Activated B cell treated with CpG ODN at 0.5 μM for 24 hours (primary cell): Measurements from ENCODE around the gene IFITM5. TPM values are rescaled to one million over a fixed set of nuclear protein-coding genes. Genes with fewer than 3 reads are reported as not detected.
"Not testable (repeated sequence)": the region's sequence is repeated elsewhere in the genome, so short reads cannot be mapped to it uniquely, and the experiment has no call there.

ENCODE experiments used
- ATAC-seq: fragments of 200-7000 bp; cut with Tn5 transposase; one replicate; pipeline ENCODE4 v1.10.0; 2021; ENCODE audit warnings: low read depth, mild to moderate bottlenecking, moderate library complexity
- CTCF ChIA-PET: fragments of 350-600 bp; sonication (Branson Sonifier 250); formaldehyde crosslinking; loops from one replicate; lab custom pipeline; 2021; ENCODE audit warnings: antibody characterized with exemption; lab: Charles Lee
- POLR2A ChIA-PET: fragments of 350-600 bp; sonication (Branson Sonifier 250); formaldehyde crosslinking; loops from one replicate; lab custom pipeline; 2021; ENCODE audit warnings: antibody characterized with exemption; lab: Charles Lee
- DNase-seq: peaks from one replicate; pipeline ENCODE4 v3.0.0; 2022
- H3K27ac Mint-ChIP-seq: one replicate; pipeline ENCODE4 v1.8.0; 2020; ENCODE audit warnings: mixed read lengths
- H3K27me3 Mint-ChIP-seq: one replicate; pipeline ENCODE4 v1.8.0; 2021; ENCODE audit warnings: mixed read lengths
- H3K36me3 Mint-ChIP-seq: one replicate; pipeline ENCODE4 v1.8.0; 2021; ENCODE audit warnings: low read depth, mixed read lengths
- H3K4me1 Mint-ChIP-seq: one replicate; pipeline ENCODE4 v1.8.0; 2021; ENCODE audit warnings: mixed read lengths
- H3K4me3 Mint-ChIP-seq: one replicate; pipeline ENCODE4 v1.8.0; 2020; ENCODE audit warnings: mild to moderate bottlenecking, mixed read lengths
- H3K9me3 Mint-ChIP-seq: one replicate; pipeline ENCODE4 v1.8.0; 2020; ENCODE audit warnings: mixed read lengths
- intact Hi-C: fragments of 100-400 bp; cut with micrococcal nuclease; formaldehyde crosslinking; loops from one replicate; pipeline ENCODE4 v1.15.1; 2024
- total RNA-seq: library from RNA; stranded (reverse); gene quantifications from 2 replicates; pipeline ENCODE4 v1.2.3, GENCODE V29; 2022
- TF ChIP-seq, protein P1 (sequence below): fragments of 200-600 bp; IDR thresholded peaks from one replicate; pipeline ENCODE4 v1.8.0; 2022; ENCODE audit warnings: antibody characterized with exemption, mild to moderate bottlenecking

IFITM5 gene
- total RNA-seq, 1 donor from 2014 or later = not detected

DNA sequence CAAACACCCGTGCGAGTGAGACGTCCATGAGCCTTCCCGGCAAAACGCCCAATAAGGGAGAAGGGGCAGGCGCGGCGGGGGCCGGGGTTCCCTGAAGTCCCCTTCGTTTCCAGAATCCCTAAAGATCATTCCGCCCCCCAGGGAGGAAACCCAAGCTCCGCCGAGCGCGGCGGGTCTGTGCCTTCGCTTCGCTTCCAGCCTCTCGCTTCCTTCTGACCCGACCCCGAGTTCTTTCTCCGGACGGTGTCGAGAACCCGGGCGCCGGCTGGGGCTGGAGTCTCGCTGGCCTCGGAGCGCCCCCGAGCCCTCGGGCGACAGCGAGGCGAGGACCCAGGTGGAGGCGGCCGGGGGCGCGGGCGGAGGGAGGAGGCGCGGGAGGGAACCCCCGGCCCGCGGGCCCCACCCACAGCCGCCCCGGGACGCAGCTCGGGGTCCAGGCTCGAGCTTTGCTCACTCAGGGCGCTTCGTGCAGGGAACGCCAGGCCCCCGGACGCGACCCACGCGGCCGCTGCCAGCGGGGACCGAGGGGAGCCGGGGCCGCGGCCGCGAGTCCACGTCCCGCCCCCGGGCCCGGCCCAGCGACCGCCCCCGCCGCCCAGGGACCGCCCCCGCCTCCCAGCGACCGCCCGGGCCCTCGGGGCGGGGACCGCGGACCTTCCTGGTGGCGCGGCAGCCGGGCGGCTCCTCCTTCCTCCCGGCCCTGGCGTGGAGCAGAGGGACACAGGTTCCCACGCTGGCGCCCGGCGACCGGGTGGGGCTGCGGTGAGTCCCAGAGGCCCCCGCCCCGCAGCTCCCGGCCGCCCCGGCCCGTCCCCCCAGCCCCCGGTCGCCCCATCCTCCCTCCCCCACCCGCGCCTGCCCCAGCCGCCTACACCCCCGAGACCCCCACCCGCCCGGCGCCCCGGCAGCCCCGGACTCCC, 10.6 kb downstream of the IFITM5 start, which contains the start of gene PGGHG:
PGGHG (plus strand) TSS at position 649 of the 920 bp plus-strand sequence. CDS start 691 bp downstream, outside the sequence.
- Mint-ChIP-seq H3K27me3 (peaks cover 12% of the 10 kb centered on the region), H3K9me3 (no peaks in the 10 kb centered on the region), H3K4me1 (peaks cover 17% of the 10 kb centered on the region), H3K27ac (peak within 1 kb of the TSS; percentile 41), H3K4me3 (peak within 1 kb of the TSS; percentile 82), H3K36me3 (peaks cover 15% of the 10 kb centered on the region)
- ATAC-seq (peak; percentile 88), DNase-seq (peak; percentile 78)
- ChIA-PET CTCF (interaction anchor here (1.1 to 2.2 kb wide), 2 partner anchors 38 to 160 kb away, joined by 3 to 9 read pairs; no protein-coding TSS in a partner anchor), POLR2A (interaction anchor here (0.6 to 3.6 kb wide), 19 partner anchors 9 to 218 kb away, joined by 3 to 35 read pairs (median 4); partner anchors contain the start of genes BET1L, IFITM2, RIC8A and RNH1)
- TF ChIP-seq, protein P1, sequence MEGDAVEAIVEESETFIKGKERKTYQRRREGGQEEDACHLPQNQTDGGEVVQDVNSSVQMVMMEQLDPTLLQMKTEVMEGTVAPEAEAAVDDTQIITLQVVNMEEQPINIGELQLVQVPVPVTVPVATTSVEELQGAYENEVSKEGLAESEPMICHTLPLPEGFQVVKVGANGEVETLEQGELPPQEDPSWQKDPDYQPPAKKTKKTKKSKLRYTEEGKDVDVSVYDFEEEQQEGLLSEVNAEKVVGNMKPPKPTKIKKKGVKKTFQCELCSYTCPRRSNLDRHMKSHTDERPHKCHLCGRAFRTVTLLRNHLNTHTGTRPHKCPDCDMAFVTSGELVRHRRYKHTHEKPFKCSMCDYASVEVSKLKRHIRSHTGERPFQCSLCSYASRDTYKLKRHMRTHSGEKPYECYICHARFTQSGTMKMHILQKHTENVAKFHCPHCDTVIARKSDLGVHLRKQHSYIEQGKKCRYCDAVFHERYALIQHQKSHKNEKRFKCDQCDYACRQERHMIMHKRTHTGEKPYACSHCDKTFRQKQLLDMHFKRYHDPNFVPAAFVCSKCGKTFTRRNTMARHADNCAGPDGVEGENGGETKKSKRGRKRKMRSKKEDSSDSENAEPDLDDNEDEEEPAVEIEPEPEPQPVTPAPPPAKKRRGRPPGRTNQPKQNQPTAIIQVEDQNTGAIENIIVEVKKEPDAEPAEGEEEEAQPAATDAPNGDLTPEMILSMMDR = no peak
- intact Hi-C loops = loop anchor here (1.0 to 5.0 kb wide), 4 partner anchors 8 to 51 kb away; partner anchors contain the start of genes PSMD13 and SIRT3

DNA sequence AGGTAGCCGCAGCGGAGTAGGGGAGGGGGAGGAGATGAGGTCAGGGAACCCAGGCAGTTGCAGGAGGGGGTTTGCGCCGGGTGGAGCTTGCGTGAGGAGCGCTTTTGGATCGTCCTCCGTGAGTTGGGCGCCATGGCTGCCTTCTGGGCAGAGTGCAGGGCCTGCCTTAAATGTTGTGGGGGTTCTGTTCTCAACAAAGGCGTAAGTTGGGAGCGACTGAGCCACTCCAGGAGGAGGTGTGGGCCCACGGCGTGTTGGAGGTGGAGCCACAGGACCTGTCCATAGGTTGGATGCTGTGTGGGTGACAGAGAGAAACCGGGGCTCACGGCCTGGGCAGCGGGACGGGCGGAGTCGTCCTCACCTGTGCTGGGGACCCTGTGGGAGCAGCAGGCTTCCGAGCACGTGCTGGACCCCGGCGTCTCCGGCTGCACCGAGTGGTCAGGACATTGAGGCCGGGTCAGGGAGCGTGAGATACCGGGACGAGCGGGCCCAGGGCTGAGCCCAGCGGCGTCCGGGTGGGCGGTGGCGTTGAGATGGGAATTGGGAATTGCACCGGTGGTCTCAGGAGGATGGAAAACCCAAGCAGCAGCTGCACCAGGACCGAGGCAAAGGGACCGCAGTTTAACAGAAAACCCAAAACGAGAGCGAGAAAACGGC, 11.4 kb downstream of the IFITM5 start:
- H3K9me3 Mint-ChIP-seq = no peaks in the 10 kb centered on the region
- peak overlapping the region; percentile 41 for H3K27ac Mint-ChIP-seq
- H3K36me3 Mint-ChIP-seq = peaks cover 9% of the 10 kb centered on the region
- H3K4me1 Mint-ChIP-seq = peaks cover 17% of the 10 kb centered on the region
- DNase-seq (peak; percentile 17), ATAC-seq (no peak)
- CTCF ChIA-PET = interaction anchor here (1.1 to 2.2 kb wide), 2 partner anchors 37 to 161 kb away, joined by 3 to 9 read pairs; no protein-coding TSS in a partner anchor
- peaks cover 13% of the 10 kb centered on the region for H3K27me3 Mint-ChIP-seq
- peak overlapping the region; percentile 82 for H3K4me3 Mint-ChIP-seq
- POLR2A ChIA-PET = interaction anchor here (0.6 to 3.6 kb wide), 12 partner anchors 13 to 160 kb away, joined by 3 to 35 read pairs (median 4); partner anchors contain the start of genes BET1L, IFITM2 and RIC8A
- TF ChIP-seq, protein P1 = no peak
- intact Hi-C loops = loop anchor here (1.0 to 5.0 kb wide), 4 partner anchors 8 to 51 kb away; partner anchors contain the start of genes PSMD13 and SIRT3

DNA sequence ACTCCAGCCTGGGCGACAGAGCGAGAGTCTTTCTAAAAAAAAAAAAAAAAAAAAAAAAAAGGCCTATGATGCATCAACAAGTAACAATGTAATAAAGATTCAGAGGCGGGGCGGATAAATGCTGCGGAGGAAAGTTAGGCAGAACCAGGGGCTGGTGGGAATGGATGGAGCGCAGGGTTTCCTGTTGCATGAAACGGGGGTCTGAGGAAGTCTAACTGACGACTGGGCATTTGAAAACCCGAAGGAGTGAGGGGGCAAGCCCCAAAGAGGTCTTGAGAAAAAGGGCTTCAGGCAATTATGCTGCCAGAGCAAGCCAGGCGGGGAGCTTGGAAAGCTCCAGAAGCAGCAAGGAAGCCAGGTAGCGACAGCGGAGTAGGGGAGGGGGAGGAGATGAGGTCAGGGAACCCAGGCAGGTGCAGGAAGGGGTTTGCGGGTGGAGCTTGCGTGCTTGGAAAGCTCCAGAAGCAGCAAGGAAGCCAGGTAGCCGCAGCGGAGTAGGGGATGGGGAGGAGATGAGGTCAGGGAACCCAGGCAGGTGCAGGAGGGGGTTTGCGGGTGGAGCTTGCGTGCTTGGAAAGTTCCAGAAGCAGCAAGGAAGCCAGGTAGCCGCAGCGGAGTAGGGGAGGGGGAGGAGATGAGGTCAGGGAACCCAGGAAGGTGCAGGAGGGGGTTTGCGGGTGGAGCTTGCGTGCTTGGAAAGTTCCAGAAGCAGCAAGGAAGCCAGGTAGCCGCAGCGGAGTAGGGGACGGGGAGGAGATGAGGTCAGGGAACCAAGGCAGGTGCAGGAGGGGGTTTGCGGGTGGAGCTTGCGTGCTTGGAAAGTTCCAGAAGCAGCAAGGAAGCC, 12.1 kb downstream of the IFITM5 start:
- H3K4me3 Mint-ChIP-seq = peak overlapping the region; percentile 82
- intact Hi-C loops = loop anchor here (5.0 kb wide), 1 partner anchor 50 kb away; the partner anchor contains the start of genes PSMD13 and SIRT3
- peaks cover 22% of the 10 kb centered on the region for H3K4me1 Mint-ChIP-seq
- H3K9me3 Mint-ChIP-seq, H3K27ac Mint-ChIP-seq, H3K36me3 Mint-ChIP-seq, ATAC-seq: not testable (repeated sequence)
- ChIA-PET CTCF (interaction anchor here (0.5 kb wide), 1 partner anchor 55 kb away, joined by 3 read pairs; no protein-coding TSS in a partner anchor), POLR2A (interaction anchor here (0.6 to 3.6 kb wide), 4 partner anchors 8 to 68 kb away, joined by 3 to 35 read pairs (median 4); no protein-coding TSS in a partner anchor)
- peaks cover 21% of the 10 kb centered on the region for H3K27me3 Mint-ChIP-seq
- DNase-seq = peak; percentile 14

DNA sequence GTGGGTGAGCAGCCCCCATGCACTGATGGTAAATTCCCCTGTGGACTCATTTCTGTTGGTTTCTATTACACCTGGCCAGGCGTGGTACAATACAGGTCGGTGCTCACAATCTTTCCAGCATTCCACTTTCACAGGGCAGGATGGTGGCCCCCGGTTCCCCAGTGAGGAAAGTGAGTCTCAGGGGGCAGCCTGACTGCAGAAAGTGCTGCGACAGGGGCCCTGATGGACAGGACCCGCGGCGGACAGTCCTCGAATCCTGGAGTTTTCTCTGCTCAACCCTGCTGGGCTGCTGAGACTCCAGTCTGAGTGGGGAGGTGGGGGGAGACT, 13.5 kb downstream of the IFITM5 start:
- no peak for ATAC-seq
- H3K36me3 Mint-ChIP-seq = peaks cover 1% of the 10 kb centered on the region
- intact Hi-C loops = loop anchor here (5.0 kb wide), 1 partner anchor 49 kb away; the partner anchor contains the start of genes PSMD13 and SIRT3
- TF ChIP-seq, protein P1 = no peak
- CTCF ChIA-PET = no interaction called here
- POLR2A ChIA-PET = interaction anchor here (0.7 kb wide), 1 partner anchor 66 kb away, joined by 7 read pairs; no protein-coding TSS in a partner anchor
- H3K27me3 Mint-ChIP-seq = peaks cover 30% of the 10 kb centered on the region
- no peaks in the 10 kb centered on the region for H3K9me3 Mint-ChIP-seq
- DNase-seq = no peak
- no peak overlapping the region for H3K27ac Mint-ChIP-seq
- H3K4me3 Mint-ChIP-seq = no peak overlapping the region
- H3K4me1 Mint-ChIP-seq = peaks cover 35% of the 10 kb centered on the region
